ENCODE measurements around the gene SEMA3E.

GRCh38 chr7:83468251-83468739, 180.6 kb downstream of the SEMA3E start:
- TF ChIP-seq POLR2AphosphoS5 (IDR thresholded peaks at IDR 0.05; ENCODE audit: borderline replicate concordance, low read depth, low read length) (peak; percentile 49; the same call in 1 of the 2 replicates), EZH2 (IDR thresholded peaks at IDR 0.05) (no peak), FOXP2 (optimal IDR thresholded peaks at IDR 0.05; ENCODE audit: control extremely low read depth, extremely low read length, insufficient read depth) (peak; percentile 18)
